PC-3 (cell line): ENCODE results near the gene STUM. TPM values are rescaled to one million over a fixed set of nuclear protein-coding genes. Genes with fewer than 3 reads are reported as not detected.

Experiments
- ATAC-seq: fragments of 200-7000 bp; cut with Tn5 transposase; 2 replicates; pipeline ENCODE4 v1.9.1; 2020; ENCODE audit warnings: mild to moderate bottlenecking, moderate library complexity
- BruUV-seq: library from RNA; stranded (reverse); fragments of 400-500 nt; replicated peaks from 2 replicates; lab custom pipeline; 2021; lab: Mats Ljungman, UMichigan
- CTCF ChIA-PET: fragments of 300-600 bp; sonication (Branson Sonifier 250); formaldehyde crosslinking; loops from one replicate; lab custom pipeline; 2022; ENCODE audit warnings: antibody characterized with exemption; lab: Charles Lee
- POLR2A ChIA-PET: fragments of 300-600 bp; sonication (Branson Sonifier 250); formaldehyde crosslinking; loops from one replicate; lab custom pipeline; 2022; ENCODE audit warnings: antibody characterized with exemption; ENCODE audit not compliant: unreplicated experiment; lab: Charles Lee
- DNase-seq: peaks from one replicate; pipeline ENCODE4 v3.0.0-alpha.2; 2015
- H2AFZ ChIP-seq: fragments of 300-600 bp; sonication (generic); 2 replicates; pipeline ENCODE4 v1.6.0; 2016; ENCODE audit warnings: antibody characterized with exemption, low read length
- H3F3A ChIP-seq: fragments of 300-600 bp; sonication (generic); one replicate; pipeline ENCODE4 v1.6.0; 2017; ENCODE audit warnings: antibody characterized with exemption, low read length, control low read depth, mild to moderate bottlenecking; ENCODE audit not compliant: unreplicated experiment
- H3K27ac ChIP-seq: fragments of 300-600 bp; sonication (generic); 2 replicates; pipeline ENCODE4 v1.5.1; 2016; ENCODE audit warnings: mild to moderate bottlenecking, low read length
- H3K27me3 ChIP-seq: fragments of 300-600 bp; sonication (generic); 2 replicates; pipeline ENCODE4 v1.6.1; 2016; ENCODE audit warnings: low read length, mixed read lengths
- H3K36me3 ChIP-seq: fragments of 300-600 bp; sonication (generic); 2 replicates; pipeline ENCODE4 v1.6.1; 2016; ENCODE audit warnings: low read depth, mixed run types, low read length, mixed read lengths
- H3K4me1 ChIP-seq: fragments of 300-600 bp; sonication (generic); 2 replicates; pipeline ENCODE4 v1.5.1; 2016; ENCODE audit warnings: low read length; ENCODE audit not compliant: insufficient read depth
- H3K4me2 ChIP-seq: fragments of 300-600 bp; sonication (generic); 2 replicates; pipeline ENCODE4 v1.6.0; 2016; ENCODE audit warnings: low read length
- H3K4me3 ChIP-seq: fragments of 300-600 bp; sonication (generic); 2 replicates; pipeline ENCODE4 v1.5.1; 2016; ENCODE audit warnings: mild to moderate bottlenecking, low read length, mixed read lengths
- H3K79me2 ChIP-seq: fragments of 300-600 bp; sonication (generic); 2 replicates; pipeline ENCODE4 v1.6.1; 2017; ENCODE audit warnings: low read length, mixed read lengths
- H3K9ac ChIP-seq: fragments of 300-600 bp; sonication (generic); 2 replicates; pipeline ENCODE4 v1.6.0; 2016; ENCODE audit warnings: mild to moderate bottlenecking, low read length
- H3K9me2 ChIP-seq: fragments of 300-600 bp; sonication (generic); replicated peaks from 2 replicates; pipeline ENCODE4 v1.6.1; 2016; ENCODE audit warnings: mixed run types, low read length, mixed read lengths
- H3K9me3 ChIP-seq: fragments of 300-600 bp; sonication (generic); 2 replicates; pipeline ENCODE4 v1.6.1; 2016; ENCODE audit warnings: low read length, mixed read lengths
- H4K20me1 ChIP-seq: fragments of 300-600 bp; sonication (generic); 2 replicates; pipeline ENCODE4 v1.6.1; 2016; ENCODE audit warnings: low read length, mixed read lengths
- CTCF ChIP-seq: fragments of 300-600 bp; sonication (generic); conservative IDR thresholded peaks from 2 replicates; pipeline ENCODE4 v1.5.1; 2017; ENCODE audit warnings: antibody characterized with exemption, low read depth, mild to moderate bottlenecking, low read length
- EZH2 ChIP-seq: fragments of 300-600 bp; sonication (generic); IDR thresholded peaks from one replicate; pipeline ENCODE4 v1.6.1; 2017; ENCODE audit warnings: antibody characterized with exemption, mild to moderate bottlenecking, low read length; ENCODE audit not compliant: unreplicated experiment
- EZH2phosphoT487 ChIP-seq: fragments of 300-600 bp; sonication (generic); IDR thresholded peaks from 2 replicates; pipeline ENCODE4 v1.6.1; 2018; ENCODE audit warnings: mild to moderate bottlenecking, antibody characterized with exemption, low read length, borderline replicate concordance
- intact Hi-C: fragments of 100-400 bp; cut with micrococcal nuclease; formaldehyde crosslinking; loops from 2 replicates; pipeline ENCODE4 v1.9.0; 2023
- total RNA-seq: library from RNA; depleted of rRNA; stranded (reverse); fragments of >200 nt; gene quantifications from 2 replicates; pipeline ENCODE4 v1.2.3, GENCODE V29; 2014

The STUM gene
- total RNA-seq, 1 experiment from 2014 or later, result 0.58 TPM

- Histone ChIP-seq H3K4me2 (0 out of 2 replicates have a peak overlapping the region, but pooled peaks have one; percentile 5), H3K9me2 (no peaks in the 10 kb centered on the region), H3K4me1 (peaks cover 9% of the 10 kb centered on the region; the same call in 1 of the 2 replicates), H3K9ac (no peak overlapping the region), H3K79me2 (no peaks in the 10 kb centered on the region), H3F3A (no peaks in the 10 kb centered on the region), H3K27ac (no peak overlapping the region), H3K27me3 (peaks cover 25% of the 10 kb centered on the region), H3K9me3 (no peaks in the 10 kb centered on the region), H4K20me1 (no peaks in the 10 kb centered on the region), H2AFZ (no peak overlapping the region), H3K4me3 (no peak overlapping the region), H3K36me3 (no peaks in the 10 kb centered on the region)
- intact Hi-C loops, result no loop called here
- ChIA-PET POLR2A (interaction anchor here (0.6 kb wide), 1 partner anchor 845 kb away, joined by 6 read pairs; no protein-coding TSS in a partner anchor), CTCF (no interaction called here)
- DNase-seq (peak; percentile 87), ATAC-seq (peak; percentile 60; the same call in 1 of the 2 replicates)
- TF ChIP-seq EZH2, result no peak
- TF ChIP-seq CTCF, result no peak
- no peak for TF ChIP-seq EZH2phosphoT487
- no TSS peak for BruUV-seq
Measured at GRCh38 chr1:226512076-226512728, 36.4 kb upstream of the STUM start.

GRCh38 chr1:226518375-226518774 is 30.2 kb upstream of the STUM start:
- intact Hi-C loops, result no loop called here
- no peak for DNase-seq
- POLR2A ChIA-PET, result no interaction called here
- H3K4me2 ChIP-seq, result no peak overlapping the region
- H4K20me1 ChIP-seq, result no peaks in the 10 kb centered on the region
- no peak for ATAC-seq
- H3K4me3 ChIP-seq, result no peak overlapping the region
- no peaks in the 10 kb centered on the region for H3F3A ChIP-seq
- H3K4me1 ChIP-seq, result no peaks in the 10 kb centered on the region
- no peak overlapping the region for H3K27ac ChIP-seq
- no peaks in the 10 kb centered on the region for H3K9me2 ChIP-seq
- H3K9me3 ChIP-seq, result no peaks in the 10 kb centered on the region
- TF ChIP-seq EZH2phosphoT487 (no peak), EZH2 (no peak), CTCF (no peak)
- no peaks in the 10 kb centered on the region for H3K79me2 ChIP-seq
- H3K9ac ChIP-seq, result no peak overlapping the region
- peaks cover 59% of the 10 kb centered on the region for H3K27me3 ChIP-seq
- no peaks in the 10 kb centered on the region for H3K36me3 ChIP-seq
- CTCF ChIA-PET, result no interaction called here
- H2AFZ ChIP-seq, result no peak overlapping the region
- BruUV-seq, result no TSS peak

GRCh38 chr1:226519135-226519534 is 29.4 kb upstream of the STUM start:
- CTCF ChIA-PET, result no interaction called here
- Histone ChIP-seq H3K27me3 (peaks cover 66% of the 10 kb centered on the region), H3K9me3 (no peaks in the 10 kb centered on the region), H3K9me2 (no peaks in the 10 kb centered on the region), H3K4me1 (no peaks in the 10 kb centered on the region), H3F3A (no peaks in the 10 kb centered on the region), H3K4me2 (no peak overlapping the region), H3K27ac (no peak overlapping the region), H3K79me2 (no peaks in the 10 kb centered on the region), H3K9ac (no peak overlapping the region), H2AFZ (no peak overlapping the region), H3K36me3 (no peaks in the 10 kb centered on the region), H3K4me3 (no peak overlapping the region), H4K20me1 (no peaks in the 10 kb centered on the region)
- intact Hi-C loops, result no loop called here
- BruUV-seq, result no TSS peak
- ATAC-seq (no peak), DNase-seq (no peak)
- TF ChIP-seq EZH2 (no peak), EZH2phosphoT487 (no peak), CTCF (no peak)
- POLR2A ChIA-PET, result no interaction called here
